Middle frontal gyrus (tissue), 1 donor: ENCODE data around the gene CYTIP.
"Not testable (repeated sequence)": the region's sequence is repeated elsewhere in the genome, so short reads cannot be mapped to it uniquely, and the experiment has no call there.

Experiments used
- DNase-seq: peaks from one replicate; pipeline ENCODE4 v3.0.0-alpha.2; 2015; ENCODE audit warnings: low spot score; ENCODE audit errors: extremely low spot score

Gene CYTIP

GRCh38 chr2:157376041-157376440 is 67.8 kb downstream of the CYTIP start:
- no peak for DNase-seq

GRCh38 chr2:157375384-157375783 is 68.5 kb downstream of the CYTIP start:
- no peak for DNase-seq

GRCh38 chr2:157368508-157368907 is 75.4 kb downstream of the CYTIP start:
- DNase-seq, result not testable (repeated sequence)

- DNase-seq, result no peak
Observed at GRCh38 chr2:157367704-157368103, 76.2 kb downstream of the CYTIP start.
